Measurements from ENCODE around the gene CANX.

- TF ChIP-seq SMC3 (IDR thresholded peaks at IDR 0.05) (no peak), CHD4 (IDR thresholded peaks at IDR 0.05; ENCODE audit: borderline replicate concordance) (no peak)
- TF ChIP-seq, protein P1, sequence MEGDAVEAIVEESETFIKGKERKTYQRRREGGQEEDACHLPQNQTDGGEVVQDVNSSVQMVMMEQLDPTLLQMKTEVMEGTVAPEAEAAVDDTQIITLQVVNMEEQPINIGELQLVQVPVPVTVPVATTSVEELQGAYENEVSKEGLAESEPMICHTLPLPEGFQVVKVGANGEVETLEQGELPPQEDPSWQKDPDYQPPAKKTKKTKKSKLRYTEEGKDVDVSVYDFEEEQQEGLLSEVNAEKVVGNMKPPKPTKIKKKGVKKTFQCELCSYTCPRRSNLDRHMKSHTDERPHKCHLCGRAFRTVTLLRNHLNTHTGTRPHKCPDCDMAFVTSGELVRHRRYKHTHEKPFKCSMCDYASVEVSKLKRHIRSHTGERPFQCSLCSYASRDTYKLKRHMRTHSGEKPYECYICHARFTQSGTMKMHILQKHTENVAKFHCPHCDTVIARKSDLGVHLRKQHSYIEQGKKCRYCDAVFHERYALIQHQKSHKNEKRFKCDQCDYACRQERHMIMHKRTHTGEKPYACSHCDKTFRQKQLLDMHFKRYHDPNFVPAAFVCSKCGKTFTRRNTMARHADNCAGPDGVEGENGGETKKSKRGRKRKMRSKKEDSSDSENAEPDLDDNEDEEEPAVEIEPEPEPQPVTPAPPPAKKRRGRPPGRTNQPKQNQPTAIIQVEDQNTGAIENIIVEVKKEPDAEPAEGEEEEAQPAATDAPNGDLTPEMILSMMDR (IDR thresholded peaks at IDR 0.05): no peak
Measured at GRCh38 chr5:179729727-179730126, 31.0 kb downstream of the CANX start.
